Mesendoderm (in vitro differentiated cells): ENCODE results near the gene TMCO2.

Experiments
- DNase-seq: peaks from one replicate; pipeline ENCODE4 v3.0.0; 2013
- H2AK5ac ChIP-seq: 2 replicates; pipeline ENCODE4 v1.6.1; 2013; ENCODE audit warnings: low read length, inconsistent platforms
- H2BK120ac ChIP-seq: 2 replicates; pipeline ENCODE4 v1.6.1; 2013; ENCODE audit warnings: low read depth, mild to moderate bottlenecking, low read length, moderate library complexity, mixed read lengths
- H2BK15ac ChIP-seq: replicated peaks from 2 replicates; pipeline ENCODE4 v1.6.1; 2013; ENCODE audit warnings: low read depth, mild to moderate bottlenecking, moderate library complexity
- H2BK5ac ChIP-seq: 2 replicates; pipeline ENCODE4 v1.6.1; 2013; ENCODE audit warnings: low read length, inconsistent platforms
- H3K18ac ChIP-seq: 2 replicates; pipeline ENCODE4 v1.6.1; 2013; ENCODE audit warnings: mild to moderate bottlenecking, low read length, mixed read lengths
- H3K23ac ChIP-seq: one replicate; pipeline ENCODE4 v1.6.1; 2013; ENCODE audit warnings: low read length
- H3K27ac ChIP-seq: 2 replicates; pipeline ENCODE4 v1.5.1; 2013; ENCODE audit warnings: low read depth, mild to moderate bottlenecking, inconsistent platforms, low read length, moderate library complexity
- H3K27me3 ChIP-seq: 2 replicates; pipeline ENCODE4 v1.6.1; 2013; ENCODE audit warnings: low read length, control low read depth, mild to moderate bottlenecking, inconsistent platforms; ENCODE audit not compliant: insufficient read depth, poor library complexity
- H3K36me3 ChIP-seq: 2 replicates; pipeline ENCODE4 v1.6.1; 2013; ENCODE audit warnings: low read length, inconsistent platforms; ENCODE audit not compliant: control insufficient read depth, insufficient read depth
- H3K4ac ChIP-seq: one replicate; pipeline ENCODE4 v1.6.1; 2013; ENCODE audit warnings: low read depth, mild to moderate bottlenecking, low read length, moderate library complexity
- H3K4me1 ChIP-seq: 2 replicates; pipeline ENCODE4 v1.6.1; 2013; ENCODE audit warnings: low read depth, low read length, inconsistent platforms; ENCODE audit not compliant: control insufficient read depth
- H3K4me2 ChIP-seq: 2 replicates; pipeline ENCODE4 v1.6.1; 2013; ENCODE audit warnings: low read length
- H3K4me3 ChIP-seq: 2 replicates; pipeline ENCODE4 v1.5.1; 2013; ENCODE audit warnings: mild to moderate bottlenecking, low read length
- H3K56ac ChIP-seq: one replicate; pipeline ENCODE4 v1.6.1; 2013; ENCODE audit warnings: low read length
- H3K79me1 ChIP-seq: 2 replicates; pipeline ENCODE4 v1.6.1; 2013; ENCODE audit warnings: low read length, inconsistent platforms
- H3K79me2 ChIP-seq: 2 replicates; pipeline ENCODE4 v1.6.1; 2013; ENCODE audit warnings: mild to moderate bottlenecking, low read length; ENCODE audit not compliant: control insufficient read depth, insufficient read depth
- H3K9ac ChIP-seq: 2 replicates; pipeline ENCODE4 v1.6.1; 2013; ENCODE audit warnings: low read length, inconsistent platforms
- H4K5ac ChIP-seq: one replicate; pipeline ENCODE4 v1.6.1; 2013; ENCODE audit warnings: low read length
- H4K8ac ChIP-seq: one replicate; pipeline ENCODE4 v1.6.1; 2013; ENCODE audit warnings: low read depth, mild to moderate bottlenecking, control low read depth, low read length, moderate library complexity
- WGBS: extraction: QIAGEN DNeasy Blood & Tissue Kit; methylation state at CpG from one replicate; pipeline ENCODE4 v1.1.7; 2013; ENCODE audit warnings: low lambda C conversion rate, missing lambda C conversion rate; ENCODE audit not compliant: insufficient coverage; ENCODE audit errors: extremely low coverage; 5-methylcytosine and 5-hydroxymethylcytosine counted together

The TMCO2 gene

DNA sequence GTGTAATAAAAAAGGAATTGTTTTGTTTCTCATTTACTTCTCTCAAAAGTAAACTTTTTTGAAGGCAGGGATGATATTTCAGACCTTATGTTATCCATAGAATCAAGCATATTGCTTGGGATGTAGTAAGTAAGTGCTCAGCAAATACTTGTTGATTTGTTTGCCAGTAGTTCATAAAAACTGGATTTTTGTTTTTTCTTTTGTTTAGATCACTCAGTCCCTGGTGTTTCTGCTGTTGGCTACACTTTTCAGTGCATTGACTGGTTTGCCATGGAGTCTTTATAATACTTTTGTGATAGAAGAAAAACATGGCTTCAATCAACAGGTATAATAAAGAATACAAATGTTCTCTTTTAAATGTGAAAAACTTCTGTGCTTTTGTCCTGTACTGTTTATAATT lies 20.5 kb downstream of the TMCO2 start:
- H3K36me3 ChIP-seq = no peaks in the 10 kb centered on the region
- H3K27me3 ChIP-seq = no peaks in the 10 kb centered on the region
- H2AK5ac ChIP-seq = no peak overlapping the region
- no peak overlapping the region for H3K18ac ChIP-seq
- H2BK15ac ChIP-seq = no peak overlapping the region
- no peak overlapping the region for H4K8ac ChIP-seq
- H3K27ac ChIP-seq = no peak overlapping the region
- H4K5ac ChIP-seq = no peak overlapping the region
- H3K4me3 ChIP-seq = no peak overlapping the region
- no peak overlapping the region for H2BK120ac ChIP-seq
- no peak overlapping the region for H3K4me2 ChIP-seq
- H3K23ac ChIP-seq = no peak overlapping the region
- no peak overlapping the region for H3K4ac ChIP-seq
- DNase-seq = no peak
- no peaks in the 10 kb centered on the region for H3K4me1 ChIP-seq
- no peak overlapping the region for H3K56ac ChIP-seq
- H3K9ac ChIP-seq = no peak overlapping the region
- H2BK5ac ChIP-seq = no peak overlapping the region
- peaks cover 2% of the 10 kb centered on the region for H3K79me1 ChIP-seq
- H3K79me2 ChIP-seq = no peaks in the 10 kb centered on the region

- WGBS = 100% methylated on average over 1 of the region's 3 CpGs
- DNase-seq = no peak
- Histone ChIP-seq H3K4me1 (no peaks in the 10 kb centered on the region), H3K79me1 (peaks cover 3% of the 10 kb centered on the region), H3K27ac (no peak overlapping the region), H2BK120ac (no peak overlapping the region), H3K79me2 (no peaks in the 10 kb centered on the region), H3K4me2 (no peak overlapping the region), H3K36me3 (no peaks in the 10 kb centered on the region), H3K56ac (no peak overlapping the region), H4K5ac (no peak overlapping the region), H2BK5ac (no peak overlapping the region), H3K9ac (no peak overlapping the region), H2AK5ac (no peak overlapping the region), H3K4ac (no peak overlapping the region), H2BK15ac (no peak overlapping the region), H3K18ac (no peak overlapping the region), H3K4me3 (no peak overlapping the region), H4K8ac (no peak overlapping the region), H3K27me3 (no peaks in the 10 kb centered on the region), H3K23ac (no peak overlapping the region)
Measured at GRCh38 chr1:40270152-40270834, 22.6 kb downstream of the TMCO2 start.

- Histone ChIP-seq H3K4me1 (no peaks in the 10 kb centered on the region), H3K4me2 (no peak overlapping the region), H4K5ac (no peak overlapping the region), H3K23ac (no peak overlapping the region), H2AK5ac (no peak overlapping the region), H3K9ac (no peak overlapping the region), H3K79me1 (peaks cover 2% of the 10 kb centered on the region), H3K4me3 (no peak overlapping the region), H3K79me2 (no peaks in the 10 kb centered on the region), H2BK15ac (no peak overlapping the region), H3K18ac (no peak overlapping the region), H3K27me3 (no peaks in the 10 kb centered on the region), H3K56ac (no peak overlapping the region), H3K27ac (no peak overlapping the region), H4K8ac (no peak overlapping the region), H2BK120ac (no peak overlapping the region), H2BK5ac (no peak overlapping the region), H3K36me3 (no peaks in the 10 kb centered on the region), H3K4ac (no peak overlapping the region)
- whole genome bisulfite sequencing = no CpG with 5 or more reads among the region's 3 CpGs
- DNase-seq = no peak
Measured at GRCh38 chr1:40272653-40273213, 25.0 kb downstream of the TMCO2 start.

GRCh38 chr1:40273547-40274166 lies 25.9 kb downstream of the TMCO2 start:
- Histone ChIP-seq H3K18ac (no peak overlapping the region), H2BK15ac (no peak overlapping the region), H3K4me3 (no peak overlapping the region), H3K9ac (no peak overlapping the region), H3K4me1 (no peaks in the 10 kb centered on the region), H3K23ac (no peak overlapping the region), H3K27ac (no peak overlapping the region), H3K4me2 (no peak overlapping the region), H4K8ac (no peak overlapping the region), H3K56ac (no peak overlapping the region), H3K27me3 (no peaks in the 10 kb centered on the region), H3K36me3 (no peaks in the 10 kb centered on the region), H2BK5ac (no peak overlapping the region), H2AK5ac (no peak overlapping the region), H3K79me1 (peaks cover 2% of the 10 kb centered on the region), H3K79me2 (no peaks in the 10 kb centered on the region), H4K5ac (no peak overlapping the region), H3K4ac (no peak overlapping the region), H2BK120ac (no peak overlapping the region)
- WGBS = no CpG with 5 or more reads among the region's 4 CpGs
- no peak for DNase-seq

GRCh38 chr1:40274331-40274730 lies 26.6 kb downstream of the TMCO2 start:
- Histone ChIP-seq H3K4ac (no peak overlapping the region), H4K5ac (no peak overlapping the region), H3K27me3 (no peaks in the 10 kb centered on the region), H2BK120ac (no peak overlapping the region), H2BK15ac (no peak overlapping the region), H3K23ac (no peak overlapping the region), H3K4me2 (no peak overlapping the region), H3K27ac (no peak overlapping the region), H3K36me3 (no peaks in the 10 kb centered on the region), H3K79me1 (peaks cover 2% of the 10 kb centered on the region), H3K79me2 (no peaks in the 10 kb centered on the region), H2AK5ac (no peak overlapping the region), H2BK5ac (no peak overlapping the region), H3K9ac (no peak overlapping the region), H3K18ac (no peak overlapping the region), H3K4me3 (no peak overlapping the region), H4K8ac (no peak overlapping the region), H3K56ac (no peak overlapping the region), H3K4me1 (no peaks in the 10 kb centered on the region)
- WGBS = no CpG with 5 or more reads among the region's 2 CpGs
- DNase-seq = no peak
